GM11168 (cell line): ENCODE results near the gene NDUFA5.

Experiments
- in situ Hi-C: fragments of 300-500 bp; cut with MboI; formaldehyde crosslinking; loops from one replicate; pipeline ENCODE4 v1.12.0; 2022; ENCODE audit warnings: low sequenced_read_pairs; ENCODE audit not compliant: unreplicated experiment

NDUFA5 gene

GRCh38 chr7:123557398-123558288, at the start of gene NDUFA5:
NDUFA5 (minus strand) TSS chr7:123557818; CDS start chr7:123557795, 23 bp downstream.
- in situ Hi-C loops = no loop called here

DNA sequence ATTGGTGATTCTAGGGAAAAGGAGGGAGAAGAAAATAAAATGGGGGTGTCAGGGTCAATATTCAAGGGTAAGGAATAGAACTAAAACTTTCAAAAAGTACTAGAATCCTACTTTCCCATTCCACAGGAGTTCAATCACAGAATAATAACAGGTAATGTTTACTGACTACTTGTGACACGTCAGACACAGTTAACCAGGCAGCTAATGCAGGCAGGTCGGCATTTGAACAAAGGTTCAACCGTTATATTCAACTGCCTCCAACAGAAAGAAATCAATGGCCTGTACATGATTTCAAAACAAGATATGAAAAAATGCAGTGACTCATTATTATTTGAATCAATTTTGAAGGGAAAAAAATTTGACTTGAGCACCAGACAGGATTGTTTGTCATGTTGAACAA, 47.1 kb upstream of the NDUFA5 start:
- in situ Hi-C loops = no loop called here

DNA sequence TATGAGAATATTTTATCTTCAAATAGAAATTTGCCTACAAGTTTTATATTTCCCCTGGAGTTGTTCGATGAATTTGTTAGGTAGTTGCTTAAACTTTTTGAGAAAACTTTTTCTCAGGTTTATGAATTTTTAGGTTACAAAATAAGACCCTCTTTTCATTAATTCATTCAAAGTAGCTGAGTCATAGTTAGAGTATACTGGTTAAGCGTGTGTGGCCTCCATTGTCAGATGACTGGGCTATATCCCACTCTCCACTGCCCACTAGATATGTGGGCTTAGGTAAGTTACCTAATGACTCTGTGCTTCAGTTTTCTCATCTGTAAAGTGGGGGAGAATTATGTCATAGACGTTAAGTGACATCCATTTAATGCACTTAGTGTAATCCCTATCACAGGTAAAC, 45.0 kb upstream of the NDUFA5 start:
- in situ Hi-C loops = no loop called here

GRCh38 chr7:123601530-123601929, 43.9 kb upstream of the NDUFA5 start, which contains the start of gene ASB15:
ASB15 (plus strand) TSS chr7:123601821; CDS start chr7:123614503, 12,682 bp downstream.
- in situ Hi-C loops = no loop called here

DNA sequence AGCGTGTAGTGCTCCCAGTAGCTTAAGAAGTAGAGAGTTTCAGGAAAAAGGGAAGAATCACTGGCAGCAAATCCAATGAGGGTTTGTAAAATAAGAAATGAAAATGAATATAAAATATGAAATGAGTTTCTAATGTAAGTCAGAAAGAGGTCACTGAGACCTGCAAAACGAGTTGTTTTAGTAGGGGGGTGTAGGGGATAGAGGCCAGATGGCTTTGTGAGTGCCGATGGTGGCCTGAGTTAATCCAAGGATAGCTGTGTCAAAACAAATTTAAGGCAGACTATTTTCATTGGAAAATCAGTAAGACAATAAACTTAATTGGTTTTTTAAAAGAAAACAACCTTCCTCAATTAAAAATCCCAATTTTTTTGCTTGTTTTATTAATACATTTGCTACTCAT, 43.3 kb upstream of the NDUFA5 start:
- in situ Hi-C loops = no loop called here

DNA sequence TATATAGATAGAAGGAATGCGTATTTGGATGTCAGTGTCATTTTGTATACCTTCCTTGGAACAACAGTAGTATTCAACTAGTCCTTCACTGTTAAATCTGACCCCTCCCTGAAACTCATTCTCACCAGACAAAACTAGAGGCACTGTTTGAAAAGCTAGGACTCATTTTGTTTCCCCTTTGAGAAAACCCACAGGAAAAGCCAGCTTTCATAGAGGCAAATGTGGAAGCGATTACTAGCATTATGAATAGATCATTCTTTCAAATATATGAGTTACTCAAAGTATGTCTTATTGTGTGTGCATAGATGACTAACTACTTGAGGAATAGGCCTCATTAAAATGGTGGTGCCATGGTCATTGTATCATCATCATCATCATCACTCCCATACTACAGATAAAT, 42.1 kb upstream of the NDUFA5 start:
- in situ Hi-C loops = no loop called here

DNA sequence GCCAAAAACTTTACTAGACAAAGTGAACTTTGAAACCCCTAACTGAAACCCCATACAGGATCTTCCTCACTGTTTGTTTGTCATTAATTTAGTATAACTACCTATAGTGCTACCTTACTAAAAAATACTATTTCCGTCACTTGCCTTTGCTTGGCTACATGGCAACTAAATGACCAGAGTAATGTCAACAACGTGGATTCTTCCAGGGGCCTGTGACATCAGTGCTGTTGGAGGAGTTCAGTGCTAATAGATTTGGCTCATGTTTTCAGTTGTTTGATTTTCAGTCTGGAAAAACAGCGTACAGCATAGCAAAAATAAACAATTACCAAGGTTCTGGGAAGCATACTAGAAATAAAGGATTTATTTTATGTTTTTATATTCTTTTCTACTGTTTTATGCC, 41.0 kb upstream of the NDUFA5 start:
- in situ Hi-C loops = no loop called here

DNA sequence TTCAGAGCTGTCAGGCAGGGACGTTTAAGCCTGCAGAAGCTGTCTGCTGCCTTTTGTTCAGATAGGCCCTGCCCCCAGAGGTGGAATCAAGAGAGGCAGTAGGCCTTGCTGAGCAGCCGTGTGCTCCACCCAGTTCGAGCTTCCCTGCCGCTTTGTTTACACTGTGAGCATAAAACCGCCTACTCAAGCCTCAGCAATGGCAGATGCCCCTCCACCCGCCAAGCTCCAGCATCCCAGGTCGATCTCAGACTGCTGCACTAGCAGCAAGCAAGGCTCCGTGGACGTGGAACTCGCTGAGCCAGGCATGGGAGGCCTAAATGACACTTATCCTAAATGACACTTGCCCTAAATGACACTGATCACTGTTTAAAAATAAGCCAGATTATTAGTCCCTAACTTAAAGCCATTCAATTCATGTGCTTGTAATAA, 37.2 kb upstream of the NDUFA5 start:
- in situ Hi-C loops = no loop called here

DNA sequence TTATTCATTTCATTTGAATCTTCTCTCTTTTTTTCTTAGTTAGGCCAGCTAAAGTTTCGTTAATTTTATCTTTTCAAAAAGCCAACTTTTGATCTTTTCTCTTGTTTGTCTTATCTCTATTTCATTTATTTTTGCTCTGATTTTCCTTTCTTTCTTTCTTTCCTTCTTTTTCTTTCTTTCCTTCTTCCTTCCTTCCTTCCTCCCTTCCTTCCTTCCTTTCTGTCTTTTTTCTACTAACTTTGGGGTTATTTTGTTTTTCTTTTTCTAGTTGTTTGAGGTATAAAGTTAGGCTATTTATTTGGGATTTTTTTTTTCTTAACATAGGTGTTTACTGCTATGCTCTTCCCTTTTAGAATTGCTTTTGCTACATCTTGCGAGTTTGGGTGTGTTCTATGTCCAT, 30.8 kb upstream of the NDUFA5 start:
- in situ Hi-C loops = no loop called here

DNA sequence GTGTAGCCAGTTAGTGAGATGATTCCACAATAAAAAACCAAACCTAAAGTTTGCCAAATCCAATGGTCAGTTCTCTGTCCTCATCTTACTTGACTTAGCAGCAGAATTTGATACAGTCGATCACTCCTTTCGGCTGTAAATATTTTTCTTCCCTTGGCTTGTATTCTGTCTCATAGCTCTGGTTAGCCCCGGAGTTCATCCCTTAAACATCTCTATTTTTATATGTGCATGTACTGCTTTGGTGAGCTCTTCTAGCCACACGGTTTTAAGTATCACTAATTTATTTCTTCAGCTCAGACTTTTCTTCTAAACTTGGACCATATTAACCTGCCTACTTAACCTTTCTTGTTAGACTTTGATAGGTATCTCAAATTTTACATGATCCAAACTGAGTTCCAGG, 26.2 kb upstream of the NDUFA5 start:
- in situ Hi-C loops = no loop called here

- in situ Hi-C loops = no loop called here
Observed at GRCh38 chr7:123581162-123581459, 23.5 kb upstream of the NDUFA5 start.

GRCh38 chr7:123580406-123581161, 23.0 kb upstream of the NDUFA5 start:
- in situ Hi-C loops = no loop called here

GRCh38 chr7:123579416-123579815, 21.8 kb upstream of the NDUFA5 start:
- in situ Hi-C loops = no loop called here

DNA sequence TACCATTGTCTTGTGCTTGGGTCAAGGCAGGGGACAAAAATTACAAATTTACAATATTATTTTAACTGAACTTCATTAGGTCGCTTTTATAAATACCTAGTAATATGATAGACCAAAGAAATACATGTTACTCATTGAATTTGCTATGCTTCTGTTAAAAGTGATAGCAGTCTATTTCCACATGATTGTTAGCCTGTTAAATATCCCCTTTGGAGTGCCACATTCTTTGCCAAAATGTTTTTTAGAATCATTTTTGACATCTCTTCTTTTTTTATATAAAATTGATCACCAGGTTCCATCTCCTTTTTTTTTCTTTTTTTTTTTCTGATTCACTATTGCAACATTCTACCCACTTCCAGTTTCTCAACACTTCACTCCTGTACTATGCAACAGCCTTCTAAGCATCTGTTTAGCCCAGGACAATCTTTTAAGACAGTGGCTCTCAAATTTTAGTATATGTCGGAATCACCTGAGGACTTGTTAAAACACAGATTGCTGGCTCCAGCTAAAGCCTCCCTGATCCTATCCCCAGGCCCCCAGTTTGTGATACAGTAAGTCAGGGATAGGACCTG, 16.4 kb upstream of the NDUFA5 start:
- in situ Hi-C loops = no loop called here

- in situ Hi-C loops = no loop called here
Observed at GRCh38 chr7:123573341-123573740, 15.7 kb upstream of the NDUFA5 start.

DNA sequence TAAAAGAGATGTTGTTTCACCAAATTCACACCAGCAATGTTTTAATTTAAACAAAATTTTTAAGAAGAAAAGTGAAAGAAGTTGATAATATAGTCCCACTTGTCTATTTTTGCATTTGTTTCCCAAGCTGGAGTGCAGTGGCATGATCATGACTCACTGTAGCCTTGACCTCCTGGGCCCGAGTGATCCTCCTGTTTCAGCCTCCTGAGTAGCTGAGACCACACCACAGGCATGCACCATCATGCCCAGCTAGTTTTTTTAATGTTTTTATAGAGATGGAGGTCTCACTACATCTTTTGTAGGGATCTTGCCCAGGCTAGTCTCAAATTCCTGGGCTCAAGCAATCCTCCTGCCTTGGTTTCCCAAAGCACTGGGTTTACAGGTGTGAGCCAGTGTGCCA, 14.1 kb upstream of the NDUFA5 start:
- in situ Hi-C loops = no loop called here

GRCh38 chr7:123571187-123571586, 13.6 kb upstream of the NDUFA5 start:
- in situ Hi-C loops = no loop called here

DNA sequence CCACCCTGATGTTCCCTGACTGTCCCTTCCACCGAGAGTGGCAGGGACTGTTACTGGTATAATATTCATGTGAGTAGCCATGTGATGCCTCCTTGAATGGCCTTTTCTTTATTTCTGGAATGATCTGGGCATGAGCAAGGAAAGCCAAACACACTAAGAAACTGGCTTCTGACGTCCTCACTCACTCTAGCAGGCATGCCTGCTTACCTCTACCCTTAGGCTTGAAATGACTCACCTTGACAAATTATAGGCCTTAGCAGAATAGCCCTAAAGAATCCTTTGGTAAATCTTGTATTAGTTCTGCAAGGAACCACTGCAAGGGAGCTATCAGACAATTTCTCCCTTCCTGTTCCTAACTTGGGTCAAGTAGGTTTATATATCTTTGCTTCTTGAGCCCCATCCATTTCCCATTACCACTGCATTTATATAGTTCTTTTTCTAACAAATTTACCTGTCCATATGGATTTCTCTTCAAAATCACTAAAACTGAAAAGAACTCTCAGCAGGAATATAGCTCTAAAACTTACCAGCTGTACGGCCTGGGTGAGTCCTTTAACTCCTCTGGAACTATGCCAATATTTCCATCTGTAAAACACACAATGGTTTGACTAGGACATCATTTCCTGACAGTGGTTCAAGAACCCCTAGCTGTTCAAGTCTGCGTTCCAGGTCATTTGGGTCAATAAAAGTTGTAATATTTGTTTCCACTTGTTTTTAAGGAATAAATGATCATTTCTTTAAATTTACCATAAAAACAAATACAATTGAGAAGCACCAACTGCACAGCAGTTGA, 13.0 kb upstream of the NDUFA5 start:
- in situ Hi-C loops = no loop called here

GRCh38 chr7:123569352-123570010, 11.9 kb upstream of the NDUFA5 start:
- in situ Hi-C loops = no loop called here

GRCh38 chr7:123562121-123562520, 4.5 kb upstream of the NDUFA5 start:
- in situ Hi-C loops = no loop called here
